Inflammatory macrophage treated with lipopolysaccharide for 4 hours (primary cell): ENCODE measurements around the gene PRDX5.

Experiments used
- DNase-seq: peaks from one replicate; pipeline ENCODE4 v3.0.0-alpha.2; 2020

The PRDX5 gene

DNA sequence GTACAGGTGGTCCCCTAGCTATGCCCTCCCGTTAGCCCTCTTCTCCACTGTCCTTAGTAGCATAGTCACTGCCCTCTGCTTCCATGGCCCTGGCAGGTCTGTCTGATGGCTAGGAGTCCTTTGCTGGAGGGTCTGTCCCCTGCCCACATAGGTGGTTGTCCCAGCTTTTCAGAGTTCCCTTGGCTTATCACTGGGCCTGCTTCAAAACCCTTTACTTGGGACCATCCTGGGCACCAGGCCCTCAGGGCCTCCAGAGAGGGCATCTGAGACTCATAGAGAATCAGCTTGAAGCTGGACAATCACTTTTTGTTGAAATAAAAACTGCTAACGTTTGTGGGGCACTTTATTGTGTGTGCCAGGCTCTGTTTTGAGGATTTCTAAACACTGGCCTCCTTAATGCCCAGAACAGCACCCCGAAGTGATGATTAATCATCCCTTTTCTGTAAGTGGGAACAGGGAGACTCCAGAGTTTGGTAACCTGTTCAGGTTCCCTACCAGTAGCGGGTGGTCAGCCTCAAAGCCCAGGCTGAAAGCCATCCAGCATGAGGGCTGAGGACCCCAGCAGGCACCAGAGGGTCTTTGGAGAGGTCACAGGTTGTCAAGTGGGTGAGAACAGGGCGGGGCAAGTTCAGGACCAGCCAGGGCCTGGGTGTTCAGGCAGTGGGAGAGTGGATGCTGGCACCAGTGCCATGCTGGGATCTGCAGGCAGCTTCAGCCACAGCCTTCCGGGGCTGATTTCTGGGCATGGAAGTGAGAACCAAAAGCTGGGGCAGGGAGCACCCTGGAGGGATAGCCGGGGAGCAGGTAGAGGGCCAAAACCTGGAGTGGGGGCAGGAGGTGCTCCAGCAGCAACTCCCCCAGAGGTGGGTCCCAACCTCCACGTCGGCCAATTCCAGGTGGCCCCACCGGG is 27.3 kb upstream of the PRDX5 start:
- no peak for DNase-seq

DNA sequence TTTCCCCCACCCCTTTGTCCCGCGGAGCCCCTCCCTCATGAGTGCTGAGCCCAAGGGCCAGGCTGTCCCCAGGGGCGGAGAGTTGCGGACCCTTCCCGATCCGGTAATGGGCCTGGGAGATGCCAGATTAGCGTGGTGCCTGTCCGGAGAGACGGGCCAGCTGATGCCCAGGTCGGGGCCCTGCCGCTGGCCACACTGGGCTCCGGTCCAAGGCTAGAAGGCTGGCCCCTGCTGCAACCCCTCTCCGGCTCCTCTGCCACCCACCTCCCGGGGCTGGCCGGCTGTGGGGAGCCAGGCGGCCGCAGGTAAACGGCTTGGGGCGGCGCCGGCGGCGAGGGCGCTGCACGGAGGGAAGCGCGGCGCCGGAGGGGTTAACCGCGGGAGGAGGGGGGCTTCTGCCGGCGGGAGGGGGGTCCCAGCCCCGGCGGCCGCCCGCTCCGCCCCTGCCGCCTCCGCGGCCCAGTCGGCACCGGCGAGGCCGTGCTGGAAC is 26.6 kb upstream of the PRDX5 start, which contains the start of gene KCNK4:
Gene KCNK4, plus strand, starts transcription at position 41 of the 490 bp plus-strand sequence. CDS start 1,717 bp downstream, outside the sequence.
- DNase-seq = no peak

DNA sequence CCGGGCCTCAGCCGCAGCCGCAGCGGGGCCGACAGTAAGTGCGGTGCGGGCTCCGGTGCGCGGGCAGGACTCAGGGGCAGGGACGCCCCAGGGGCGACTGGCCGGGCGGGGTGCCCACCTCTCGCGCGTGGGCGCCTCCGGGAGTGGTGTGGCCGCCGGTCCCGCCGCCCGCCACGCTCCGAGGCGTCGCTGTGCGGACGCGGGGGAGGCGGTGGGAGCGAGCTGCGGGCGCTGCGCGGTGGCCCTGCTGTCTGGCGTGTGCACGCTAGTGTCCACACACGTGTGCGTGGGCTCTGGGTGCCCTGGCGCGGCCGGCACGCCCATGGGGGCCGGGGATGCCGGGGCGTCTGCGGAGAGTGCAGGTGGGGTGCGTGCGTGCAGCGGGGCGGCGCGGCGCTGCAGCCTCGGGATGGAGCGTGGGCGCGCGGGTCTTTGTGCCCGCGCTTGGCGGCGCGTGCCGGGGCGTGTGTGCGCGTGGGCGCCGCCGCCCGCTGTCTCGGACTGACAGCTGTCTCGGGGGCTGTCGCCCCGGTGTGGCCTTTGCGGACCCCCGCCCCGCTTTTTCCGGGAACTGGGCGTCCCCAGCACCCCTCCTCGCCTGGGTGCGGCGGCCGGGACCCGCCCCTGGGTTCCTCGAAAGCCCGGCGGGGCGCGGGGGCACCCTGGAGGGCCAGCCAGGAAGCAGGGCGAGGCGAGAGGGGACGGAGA is 26.0 kb upstream of the PRDX5 start:
- DNase-seq = no peak

DNA sequence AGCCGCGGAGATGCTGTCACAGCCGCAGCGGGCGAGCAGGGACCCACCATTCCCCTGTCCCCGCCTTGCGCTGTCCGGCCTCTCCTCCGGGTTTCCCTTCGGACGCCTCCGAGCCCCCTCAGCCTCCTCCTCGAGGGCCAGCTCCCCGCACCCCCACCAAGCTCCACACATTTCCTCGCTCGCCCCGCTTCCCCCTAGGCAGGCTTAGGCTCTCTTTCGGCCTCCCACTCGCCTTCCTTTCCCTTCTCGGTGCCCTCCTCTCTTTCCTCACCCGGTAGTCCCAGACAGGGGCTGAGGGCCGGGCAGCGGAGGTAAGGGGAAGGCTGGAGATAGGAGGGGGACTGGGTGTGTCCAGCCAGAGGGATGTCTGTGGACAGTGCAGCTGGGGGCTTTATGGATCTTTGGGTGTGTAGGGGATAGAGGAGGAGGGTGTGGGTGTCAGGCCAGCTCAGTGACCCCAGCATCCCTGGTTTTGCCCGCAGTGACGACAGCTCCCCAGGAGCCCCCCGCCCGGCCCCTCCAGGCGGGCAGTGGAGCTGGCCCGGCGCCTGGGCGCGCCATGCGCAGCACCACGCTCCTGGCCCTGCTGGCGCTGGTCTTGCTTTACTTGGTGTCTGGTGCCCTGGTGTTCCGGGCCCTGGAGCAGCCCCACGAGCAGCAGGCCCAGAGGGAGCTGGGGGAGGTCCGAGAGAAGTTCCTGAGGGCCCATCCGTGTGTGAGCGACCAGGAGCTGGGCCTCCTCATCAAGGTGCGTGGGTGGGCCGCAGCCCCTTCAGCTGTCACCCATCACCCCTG is 25.3 kb upstream of the PRDX5 start:
- peak; percentile 24 for DNase-seq

DNA sequence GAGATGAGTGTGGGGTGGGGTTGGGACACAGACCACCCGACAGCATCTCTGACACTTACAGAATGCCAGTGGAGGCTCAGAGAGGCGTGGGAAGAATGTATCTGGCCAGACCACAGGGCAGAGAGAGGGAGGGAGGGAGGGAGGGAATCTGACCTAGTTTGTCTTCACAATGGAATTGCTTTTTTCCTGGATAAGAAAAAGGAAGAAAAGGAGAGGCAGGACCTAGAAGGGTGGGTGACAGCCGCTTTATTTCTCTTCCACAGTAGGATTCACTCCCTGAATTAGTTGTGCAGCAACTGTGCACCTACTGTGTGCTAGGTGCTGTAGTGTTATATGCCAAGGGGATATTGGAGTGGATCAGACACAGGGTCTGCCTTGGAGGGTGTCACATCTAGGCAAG is 23.1 kb upstream of the PRDX5 start:
- no peak for DNase-seq

DNA sequence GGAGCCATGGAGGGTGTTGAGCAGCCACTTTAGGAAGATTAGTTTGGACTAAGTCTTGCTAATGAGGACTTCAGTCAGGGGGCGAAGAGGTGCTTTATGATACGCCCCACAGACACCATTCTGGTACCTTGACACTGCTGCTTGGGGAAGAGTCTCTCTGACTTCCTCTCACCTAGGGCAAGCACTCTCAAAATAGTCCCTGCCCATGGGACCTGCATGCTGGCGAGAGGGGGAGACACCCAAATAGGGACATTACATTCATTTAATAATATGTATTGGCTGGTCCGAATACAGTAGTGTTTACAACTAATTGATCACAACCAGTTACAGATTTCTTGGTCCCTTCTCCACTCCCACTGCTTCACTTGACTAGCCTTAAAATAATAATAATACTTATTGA is 22.2 kb upstream of the PRDX5 start:
- DNase-seq = no peak

DNA sequence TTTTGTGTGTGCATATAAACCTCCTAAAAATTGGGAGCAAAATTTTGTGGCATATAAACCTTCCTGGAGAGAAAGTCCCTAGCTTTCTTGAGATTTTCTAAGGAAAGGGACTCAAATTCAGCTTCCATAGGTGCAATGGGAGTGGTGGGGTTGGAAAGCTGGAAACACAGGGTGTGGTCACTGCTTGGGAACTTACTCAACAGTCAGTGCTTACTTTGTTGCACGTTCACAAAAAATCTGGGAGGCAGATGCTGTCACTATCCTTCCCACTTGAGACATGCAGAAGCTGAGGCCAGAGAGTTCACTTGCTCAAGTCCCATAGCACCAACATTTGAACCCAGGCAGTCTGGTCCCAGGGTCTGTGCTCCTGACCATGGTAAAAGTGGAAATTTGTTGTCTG is 21.7 kb upstream of the PRDX5 start:
- no peak for DNase-seq

DNA sequence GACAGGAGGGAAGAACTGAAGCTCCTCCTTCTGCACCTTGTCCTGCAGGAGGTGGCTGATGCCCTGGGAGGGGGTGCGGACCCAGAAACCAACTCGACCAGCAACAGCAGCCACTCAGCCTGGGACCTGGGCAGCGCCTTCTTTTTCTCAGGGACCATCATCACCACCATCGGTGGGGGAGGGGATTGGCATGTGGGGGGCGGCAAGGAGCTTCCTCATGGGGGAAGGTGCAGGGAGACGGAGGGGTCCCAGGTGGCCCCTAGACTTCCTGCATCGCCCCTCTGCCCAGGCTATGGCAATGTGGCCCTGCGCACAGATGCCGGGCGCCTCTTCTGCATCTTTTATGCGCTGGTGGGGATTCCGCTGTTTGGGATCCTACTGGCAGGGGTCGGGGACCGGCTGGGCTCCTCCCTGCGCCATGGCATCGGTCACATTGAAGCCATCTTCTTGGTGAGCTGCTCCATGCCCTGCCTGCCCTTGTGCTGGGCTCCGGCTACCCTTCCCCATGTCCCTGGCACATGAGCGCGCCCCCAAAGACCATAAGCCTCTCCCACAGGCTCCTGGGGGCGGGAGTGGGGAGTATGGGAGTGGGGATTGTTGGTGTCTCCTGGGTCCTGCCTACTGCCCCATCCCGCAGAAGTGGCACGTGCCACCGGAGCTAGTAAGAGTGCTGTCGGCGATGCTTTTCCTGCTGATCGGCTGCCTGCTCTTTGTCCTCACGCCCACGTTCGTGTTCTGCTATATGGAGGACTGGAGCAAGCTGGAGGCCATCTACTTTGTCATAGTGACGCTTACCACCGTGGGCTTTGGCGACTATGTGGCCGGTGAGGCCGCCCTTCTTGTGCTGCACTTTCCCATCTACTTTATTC is 20.9 kb upstream of the PRDX5 start:
- no peak for DNase-seq

DNA sequence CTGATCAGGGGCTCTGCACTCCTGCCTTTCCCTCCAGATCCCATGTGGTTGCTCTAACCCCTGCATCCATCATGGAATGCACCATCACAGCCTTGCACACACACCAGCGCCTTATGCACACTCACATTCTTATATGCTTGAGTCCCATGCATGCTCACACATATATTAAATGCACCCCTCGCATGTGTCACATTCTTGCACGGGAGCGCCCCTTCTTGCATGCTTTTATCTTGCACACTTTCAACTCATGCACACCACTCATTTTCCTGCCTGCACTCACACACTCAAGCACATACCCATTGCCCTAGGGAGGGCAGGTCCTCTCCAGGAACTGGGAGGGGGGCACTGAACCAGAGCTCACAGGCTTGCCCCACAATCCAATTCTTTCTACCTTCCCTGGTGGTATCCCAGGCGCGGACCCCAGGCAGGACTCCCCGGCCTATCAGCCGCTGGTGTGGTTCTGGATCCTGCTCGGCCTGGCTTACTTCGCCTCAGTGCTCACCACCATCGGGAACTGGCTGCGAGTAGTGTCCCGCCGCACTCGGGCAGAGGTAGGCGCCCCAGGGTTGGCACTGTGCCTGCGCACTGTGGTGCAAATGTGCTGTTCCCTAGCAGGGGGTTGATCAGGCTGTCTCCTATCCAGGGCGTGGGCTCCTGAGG is 20.1 kb upstream of the PRDX5 start:
- DNase-seq = no peak

DNA sequence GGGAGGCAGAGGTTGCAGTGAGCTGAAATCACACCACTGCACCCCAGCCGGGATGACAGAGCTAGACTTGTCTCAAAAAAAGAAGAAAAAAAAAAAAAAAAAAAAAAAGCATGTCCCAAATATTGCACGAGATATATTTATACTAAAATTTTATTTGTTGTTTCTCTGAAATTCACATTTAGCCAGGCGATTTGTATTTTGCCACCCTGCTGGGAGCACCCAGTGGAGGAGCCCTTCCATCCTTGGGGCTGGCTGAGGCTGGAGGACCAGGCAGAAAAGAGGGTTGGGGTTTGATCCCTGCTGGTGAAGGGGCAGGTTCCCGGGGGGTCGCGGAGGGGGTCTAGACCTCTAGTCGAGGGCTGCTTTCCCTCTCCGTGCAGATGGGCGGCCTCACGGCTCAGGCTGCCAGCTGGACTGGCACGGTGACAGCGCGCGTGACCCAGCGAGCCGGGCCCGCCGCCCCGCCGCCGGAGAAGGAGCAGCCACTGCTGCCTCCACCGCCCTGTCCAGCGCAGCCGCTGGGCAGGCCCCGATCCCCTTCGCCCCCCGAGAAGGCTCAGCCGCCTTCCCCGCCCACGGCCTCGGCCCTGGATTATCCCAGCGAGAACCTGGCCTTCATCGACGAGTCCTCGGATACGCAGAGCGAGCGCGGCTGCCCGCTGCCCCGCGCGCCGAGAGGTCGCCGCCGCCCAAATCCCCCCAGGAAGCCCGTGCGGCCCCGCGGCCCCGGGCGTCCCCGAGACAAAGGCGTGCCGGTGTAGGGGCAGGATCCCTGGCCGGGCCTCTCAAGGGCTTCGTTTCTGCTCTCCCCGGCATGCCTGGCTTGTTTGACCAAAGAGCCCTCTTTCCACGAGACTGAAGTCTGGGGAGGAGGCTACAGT is 18.7 kb upstream of the PRDX5 start:
- no peak for DNase-seq

DNA sequence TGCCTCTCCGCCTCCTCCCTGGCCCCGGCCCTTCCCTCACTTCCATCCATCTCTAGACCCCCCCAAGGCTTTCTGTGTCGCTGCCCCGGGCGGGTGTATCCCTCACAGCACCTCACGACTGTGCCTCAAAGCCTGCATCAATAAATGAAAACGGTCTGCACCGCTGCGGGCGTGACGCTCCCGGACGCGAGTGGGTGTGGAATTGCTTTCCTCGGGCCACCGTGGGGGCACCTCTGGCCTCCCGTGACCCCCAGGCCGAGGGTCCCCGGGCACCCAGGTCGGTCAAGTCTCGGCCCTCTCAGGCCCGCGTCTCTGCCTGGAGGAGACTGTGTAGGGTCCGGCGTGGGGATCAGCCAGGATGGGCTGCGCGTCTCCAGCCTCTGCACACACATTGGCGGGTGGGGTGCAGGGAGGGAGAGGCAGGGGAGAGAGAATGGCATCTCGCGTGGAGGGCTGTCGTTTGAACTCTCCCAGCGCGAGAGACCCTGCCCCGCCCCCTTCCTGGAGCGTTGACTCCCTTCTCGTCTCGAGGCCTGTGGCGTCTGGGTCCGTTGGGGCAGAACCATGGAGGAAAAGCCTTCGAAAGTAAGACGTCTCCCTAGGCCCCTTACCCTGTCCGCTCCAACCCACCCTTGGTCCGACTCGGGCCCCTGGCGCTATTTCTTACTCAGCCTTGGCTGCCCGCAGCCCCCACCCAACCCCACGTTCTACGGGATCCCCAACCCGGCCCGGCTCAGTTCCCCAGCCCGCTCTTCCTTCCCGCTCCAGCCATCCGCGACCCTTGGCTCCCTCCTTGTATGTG is 17.9 kb upstream of the PRDX5 start, which contains the start of gene CATSPERZ:
Gene CATSPERZ, plus strand, starts transcription at position 512 of the 802 bp plus-strand sequence. Its CDS starts 53 bp downstream, at position 565.
- DNase-seq = no peak

DNA sequence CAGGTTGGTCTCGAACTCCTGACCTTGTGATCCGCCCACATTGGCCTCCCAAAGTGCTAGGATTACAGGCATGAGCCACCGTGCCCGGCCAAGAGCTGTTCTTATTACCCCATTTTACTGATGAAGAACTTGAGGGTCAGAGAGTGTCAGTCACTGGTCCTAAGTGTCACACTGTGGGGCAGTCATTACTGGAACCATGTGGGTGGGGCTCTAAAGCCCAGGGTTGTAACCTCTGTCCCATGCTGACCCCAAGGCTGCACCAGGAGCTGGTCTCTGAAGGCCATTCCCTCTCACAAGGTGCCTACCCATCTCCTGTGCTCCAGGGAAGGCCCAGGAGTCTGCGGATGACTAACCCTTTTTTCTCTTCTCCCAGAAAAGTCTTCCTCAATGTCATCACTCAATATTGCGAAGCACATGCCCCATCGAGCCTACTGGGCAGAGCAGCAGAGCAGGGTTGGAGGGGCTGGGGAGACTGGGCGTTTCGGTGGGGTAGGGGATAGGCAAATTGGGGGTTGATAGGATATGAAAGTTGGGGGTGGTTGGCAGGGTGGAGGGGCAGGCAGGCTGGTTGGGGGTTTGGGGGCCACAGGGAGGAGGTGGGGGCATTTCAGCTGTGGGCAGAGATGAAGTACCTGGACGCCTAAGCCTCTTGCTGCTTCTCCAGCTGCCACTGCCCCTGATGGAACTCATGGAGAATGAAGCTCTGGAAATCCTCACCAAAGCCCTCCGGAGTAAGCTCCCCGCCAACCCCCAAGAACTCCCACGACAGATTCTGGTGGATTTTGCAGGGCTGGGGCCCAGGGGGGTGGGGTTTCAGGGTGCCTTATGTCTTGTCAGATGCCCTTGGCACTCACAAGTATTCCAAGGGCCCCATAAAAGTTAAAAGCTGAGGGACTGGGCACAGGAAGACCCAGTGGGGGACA is 14.6 kb upstream of the PRDX5 start:
- DNase-seq = no peak

DNA sequence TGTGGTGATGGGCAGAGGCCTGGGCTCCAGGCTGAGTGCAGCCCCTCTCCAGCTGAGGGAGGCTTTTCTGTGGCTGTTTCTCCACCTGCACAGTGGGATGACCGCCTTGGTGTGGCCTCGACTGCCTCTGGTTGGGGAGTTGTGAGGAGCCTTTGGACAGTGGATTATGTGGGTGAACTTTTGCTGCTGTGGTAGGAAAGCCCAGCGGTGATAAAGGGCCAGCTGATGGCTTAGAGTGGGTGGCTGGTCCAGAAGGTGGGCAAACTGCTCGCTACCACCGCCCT is 13.9 kb upstream of the PRDX5 start:
- no peak for DNase-seq

DNA sequence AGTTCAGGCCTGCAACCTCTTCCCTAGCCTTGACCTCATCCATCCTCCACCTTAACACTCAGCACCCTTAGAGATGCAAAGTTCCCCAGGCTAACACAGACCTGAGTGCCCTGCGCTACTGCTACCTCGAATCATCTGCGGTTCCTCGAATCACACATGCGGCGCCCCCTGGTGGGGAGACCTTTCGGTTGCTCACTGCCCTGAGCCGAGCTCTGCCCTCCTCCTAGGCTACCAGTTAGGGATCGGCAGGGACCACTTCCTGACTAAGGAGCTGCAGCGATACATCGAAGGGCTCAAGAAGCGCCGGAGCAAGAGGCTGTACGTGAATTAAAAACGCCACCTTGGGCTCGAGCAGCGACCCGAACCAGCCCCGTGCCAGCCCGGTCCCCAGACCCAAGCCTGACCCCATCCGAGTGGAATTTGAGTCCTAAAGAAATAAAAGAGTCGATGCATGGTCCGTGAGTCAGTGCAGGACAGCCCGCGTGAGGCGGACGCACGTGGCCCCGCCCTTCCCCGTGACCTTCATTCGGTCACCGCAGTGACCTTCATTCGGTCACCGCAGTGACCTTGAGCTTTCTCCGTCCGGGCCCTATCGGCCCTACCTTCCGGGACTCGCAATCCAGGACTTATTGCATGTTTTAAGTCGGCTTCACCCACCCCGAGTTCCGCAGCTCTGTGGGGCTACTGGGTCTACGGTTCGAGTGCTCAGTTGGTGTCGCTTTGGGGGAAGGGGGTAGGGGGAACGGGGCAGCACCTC is 13.4 kb upstream of the PRDX5 start:
- peak; percentile 92 for DNase-seq

DNA sequence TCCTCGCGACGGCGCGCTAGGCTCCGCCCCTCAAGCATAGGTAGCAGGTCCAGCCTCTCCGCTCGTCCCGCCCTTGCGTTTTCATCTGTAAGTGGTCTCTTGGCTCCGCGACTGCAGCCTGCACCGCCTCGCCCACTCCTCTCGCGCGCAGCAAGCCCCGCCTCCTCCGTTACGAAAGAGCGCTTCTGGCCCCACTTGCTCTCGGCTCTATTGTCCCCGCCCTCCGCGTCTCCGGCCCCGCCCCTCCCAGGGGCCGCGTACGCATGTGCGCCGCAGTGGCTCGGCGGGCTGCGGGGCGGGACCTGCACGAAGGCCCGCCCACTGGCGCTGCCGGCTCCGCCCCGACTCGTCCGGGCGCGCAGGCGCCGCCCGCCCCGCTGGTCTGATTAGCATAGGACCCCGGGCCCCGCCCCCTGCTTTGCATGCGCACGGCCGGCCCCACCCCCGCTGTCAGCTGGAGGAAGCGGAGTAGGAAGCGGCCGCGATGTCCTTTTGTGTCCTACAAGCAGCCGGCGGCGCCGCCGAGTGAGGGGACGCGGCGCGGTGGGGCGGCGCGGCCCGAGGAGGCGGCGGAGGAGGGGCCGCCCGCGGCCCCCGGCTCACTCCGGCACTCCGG is 12.7 kb upstream of the PRDX5 start, which contains the start of gene ESRRA:
Gene ESRRA, plus strand, starts transcription at position 450 of the 616 bp plus-strand sequence. CDS start 1,656 bp downstream, outside the sequence.
- peak; percentile 99 for DNase-seq

DNA sequence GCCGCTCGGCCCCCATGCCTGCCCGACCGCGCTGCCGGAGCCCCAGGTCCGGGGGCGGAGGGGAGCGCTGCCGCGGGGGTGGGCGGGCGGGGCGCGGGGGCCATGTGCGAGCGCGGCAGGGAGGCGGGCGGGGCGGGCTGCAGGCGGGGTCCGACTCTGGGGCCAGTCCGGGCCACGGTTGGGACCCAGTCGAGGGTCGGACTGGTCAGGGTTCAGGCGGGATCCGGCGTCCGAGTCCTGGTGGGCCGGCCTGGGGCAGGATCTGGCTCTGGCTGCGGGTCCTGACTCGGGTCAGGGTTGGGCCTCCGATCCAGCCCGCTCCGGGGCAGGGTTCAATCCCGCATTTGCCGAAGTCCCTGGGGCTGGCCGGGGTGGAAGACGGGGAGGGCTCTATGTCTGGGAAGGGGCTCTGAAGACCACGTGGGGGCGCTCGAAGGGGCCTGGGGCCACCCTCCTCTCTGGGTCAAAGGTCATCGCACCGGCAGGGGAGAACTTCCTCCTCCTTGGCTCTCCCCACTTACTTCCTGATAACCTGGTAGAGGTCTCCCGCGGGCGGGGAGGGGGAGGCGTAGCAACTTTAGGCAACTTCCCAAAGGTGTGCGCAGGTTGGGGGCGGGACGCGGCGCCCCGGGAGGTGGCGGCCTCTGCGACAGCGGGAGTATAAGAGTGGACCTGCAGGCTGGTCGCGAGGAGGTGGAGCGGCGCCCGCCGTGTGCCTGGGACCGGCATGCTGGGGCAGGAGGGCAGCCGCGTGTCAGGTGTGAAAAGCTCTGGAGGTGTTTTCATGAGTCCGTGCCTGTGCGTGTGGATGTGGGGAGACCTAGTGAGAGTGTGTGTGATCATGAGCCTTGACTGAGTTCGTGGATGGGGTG is 12.0 kb upstream of the PRDX5 start:
- peak; percentile 48 for DNase-seq
